GM23248 (cell line): ENCODE measurements around the gene KIF13A.

ENCODE experiments used
- EZH2 ChIP-seq: fragments of 200-600 bp; sonication (generic); IDR thresholded peaks from 2 replicates; pipeline ENCODE4 v1.6.1; 2018; ENCODE audit warnings: antibody characterized with exemption, mild to moderate bottlenecking; ENCODE audit not compliant: insufficient read depth, poor library complexity, severe bottlenecking
- EZH2phosphoT487 ChIP-seq: fragments of 200-600 bp; sonication (generic); IDR thresholded peaks from 2 replicates; pipeline ENCODE4 v1.6.1; 2018; ENCODE audit warnings: antibody characterized with exemption, moderate library complexity, mild to moderate bottlenecking, low read depth; ENCODE audit not compliant: insufficient read depth

DNA sequence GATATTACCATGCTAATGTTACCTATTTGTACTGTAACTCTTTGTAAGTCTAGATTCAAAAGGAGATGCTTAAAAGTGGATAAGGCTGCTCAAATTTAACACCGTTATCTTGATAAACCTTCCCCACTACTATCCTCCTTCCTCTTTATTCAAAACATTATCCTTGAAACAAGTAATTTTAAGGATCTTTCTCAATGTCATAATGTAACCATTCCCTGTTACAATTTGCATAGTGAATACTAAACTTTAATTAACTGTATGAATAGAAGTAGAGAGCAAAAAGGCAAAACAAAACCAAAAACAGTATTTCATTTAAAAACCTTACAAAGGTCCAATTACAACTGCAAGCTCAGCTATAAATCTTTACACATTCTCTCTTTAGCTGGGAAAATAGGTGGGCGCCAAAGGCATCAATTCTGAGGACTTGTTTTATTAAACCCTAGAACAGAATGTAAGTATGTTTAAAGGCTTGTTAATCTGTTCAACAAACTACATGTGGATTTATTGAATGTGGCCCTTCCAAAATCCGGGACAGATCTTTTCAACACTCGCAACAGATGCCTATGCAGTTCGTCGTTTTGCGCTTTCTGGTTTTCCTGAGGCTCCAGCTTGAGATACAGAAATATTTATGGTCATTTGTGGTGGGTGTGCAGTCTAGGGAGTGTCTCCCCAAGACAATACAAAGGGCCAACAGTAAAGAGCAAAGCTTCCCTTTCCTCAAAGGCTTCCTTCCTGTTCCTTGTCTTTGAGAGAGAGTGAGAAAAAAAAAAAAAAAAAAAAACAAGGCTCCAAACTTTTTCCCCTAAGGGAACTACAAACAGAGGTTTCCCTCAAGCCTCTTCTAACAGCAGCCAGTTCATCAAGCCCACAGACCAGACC lies 15.1 kb downstream of the KIF13A start:
- no peak for TF ChIP-seq EZH2phosphoT487
- TF ChIP-seq EZH2, result no peak
